Measurements from ENCODE around the gene TMEM200C.

- TF ChIP-seq CTCF (IDR thresholded peaks at IDR 0.05) (no peak), POLR2A (IDR thresholded peaks at IDR 0.05) (no peak)
These were observed 42.5 kb upstream of the TMEM200C start for GRCh38 chr18:5937795-5938194.
